Dedifferentiated amniotic fluid mesenchymal stem cell (primary cell): Measurements from ENCODE around the gene GAK.
"Not testable (repeated sequence)": the region's sequence is repeated elsewhere in the genome, so short reads cannot be mapped to it uniquely, and the experiment has no call there.

Experiments used
- DNase-seq: peaks from one replicate; pipeline ENCODE4 v3.0.0-alpha.2; 2016; ENCODE audit errors: extremely low spot score

The GAK gene

GRCh38 chr4:931960-932712, at the start of gene GAK, which contains the start of gene TMEM175:
Gene GAK, minus strand, starts transcription at chr4:932316. Its CDS starts 129 bp downstream, at chr4:932187.
Gene TMEM175, plus strand, starts transcription at chr4:932460. Its CDS starts 15,280 bp downstream, at chr4:947740.
- peak; percentile 86 for DNase-seq

- DNase-seq: peak; percentile 39
Observed at GRCh38 chr4:978957-979701, 47.0 kb upstream of the GAK start.

- not testable (repeated sequence) for DNase-seq
Observed at GRCh38 chr4:976016-976415, 43.9 kb upstream of the GAK start.

- DNase-seq: no peak
Observed at GRCh38 chr4:974668-975067, 42.6 kb upstream of the GAK start.

GRCh38 chr4:973431-974397, 41.6 kb upstream of the GAK start, which contains the start of gene DGKQ:
Gene DGKQ, minus strand, starts transcription at chr4:973569. Its CDS starts 87 bp downstream, at chr4:973482.
- DNase-seq: peak; percentile 74

GRCh38 chr4:972651-973424, 40.7 kb upstream of the GAK start:
- DNase-seq: no peak

- DNase-seq: no peak
Observed at GRCh38 chr4:971666-972500, 39.8 kb upstream of the GAK start.

GRCh38 chr4:970854-971520, 38.9 kb upstream of the GAK start:
- no peak for DNase-seq

GRCh38 chr4:970046-970745, 38.1 kb upstream of the GAK start:
- no peak for DNase-seq

- no peak for DNase-seq
Observed at GRCh38 chr4:968621-969394, 36.7 kb upstream of the GAK start.

- no peak for DNase-seq
Observed at GRCh38 chr4:968221-968620, 36.1 kb upstream of the GAK start.

- no peak for DNase-seq
Observed at GRCh38 chr4:967113-968104, 35.3 kb upstream of the GAK start.

- DNase-seq: no peak
Observed at GRCh38 chr4:966266-967112, 34.4 kb upstream of the GAK start.

- no peak for DNase-seq
Observed at GRCh38 chr4:965766-966134, 33.6 kb upstream of the GAK start.

GRCh38 chr4:965048-965765, 33.1 kb upstream of the GAK start:
- DNase-seq: no peak
